Measurements from ENCODE around the gene SULT1A1. TPM values are rescaled to one million over a fixed set of nuclear protein-coding genes. Genes with fewer than 3 reads are reported as not detected.

The SULT1A1 gene
- total and polyA plus RNA-seq, 2 of the 4 experiments (the other 2 are of a cell fraction), result 1.2 to 1.6 TPM

GRCh38 chr16:28585674-28586073, 24.2 kb downstream of the SULT1A1 start:
- Histone ChIP-seq H3K9me3 (ENCODE audit: control insufficient read depth, insufficient read depth, low read length) (no peaks in the 10 kb centered on the region), H3K9me1 (ENCODE audit: insufficient read depth, low read length) (peaks cover 2% of the 10 kb centered on the region; the same call in 1 of the 2 replicates), H2AFZ (replicated peaks; ENCODE audit: low read length, poor library complexity) (no peak overlapping the region), H2AK9ac (replicated peaks; ENCODE audit: low read depth, low read length, poor library complexity) (peak overlapping the region; percentile 42), H3K4me3 (ENCODE audit: insufficient read depth, low read depth, low read length) (no peak overlapping the region), H3K27ac (ENCODE audit: insufficient read depth, low read length) (no peak overlapping the region), H3K56ac (ENCODE audit: extremely low read depth, insufficient read depth, low read length) (no peak overlapping the region), H3K9ac (ENCODE audit: low read depth, low read length) (no peak overlapping the region), H3K4ac (ENCODE audit: low read depth, low read length) (no peak overlapping the region), H3K14ac (replicated peaks; ENCODE audit: low read depth, low read length) (no peak overlapping the region), H3K36me3 (ENCODE audit: control insufficient read depth, insufficient read depth, low read length) (peaks cover 23% of the 10 kb centered on the region), H3K27me3 (ENCODE audit: control insufficient read depth, insufficient read depth, low read length) (no peaks in the 10 kb centered on the region), H2BK20ac (ENCODE audit: low read depth, low read length) (no peak overlapping the region), H2AK5ac (ENCODE audit: low read depth, low read length) (no peak overlapping the region), H3K4me1 (ENCODE audit: control insufficient read depth, insufficient read depth, low read length) (no peaks in the 10 kb centered on the region), H4K5ac (ENCODE audit: low read depth, low read length) (no peak overlapping the region), H4K8ac (ENCODE audit: low read depth in 2 of 2, low read length in 2 of 2) (no peak overlapping the region), H3K79me1 (ENCODE audit: low read depth in 1 of 2, low read length in 2 of 2) (no peaks in the 10 kb centered on the region), H2BK5ac (ENCODE audit: low read depth, low read length, poor library complexity, severe bottlenecking) (no peak overlapping the region), H3K18ac (ENCODE audit: low read depth, low read length) (no peak overlapping the region), H3K23ac (ENCODE audit: low read depth, low read length) (no peak overlapping the region), H4K20me1 (ENCODE audit: insufficient read depth, low read length) (no peaks in the 10 kb centered on the region), H2BK15ac (ENCODE audit: low read depth, low read length) (no peak overlapping the region), H2BK120ac (ENCODE audit: low read depth, low read length) (no peak overlapping the region), H4K91ac (ENCODE audit: insufficient read depth, low read depth, low read length) (no peak overlapping the region), H3K4me2 (ENCODE audit: low read depth, low read length) (no peak overlapping the region)
- intact Hi-C loops (cut with micrococcal nuclease) (no loop called here), dilution Hi-C loops (cut with HindIII; ENCODE audit: low sequenced_read_pairs, unreplicated experiment) (no loop called here), in situ Hi-C loops (cut with MboI; ENCODE audit: low sequenced_read_pairs) (no loop called here)
- no peak for DNase-seq
- ChIA-PET CTCF (no interaction called here), POLR2A (ENCODE audit: unreplicated experiment) (interaction anchor here (0.5 to 0.6 kb wide), 2 partner anchors 11 to 40 kb away, joined by 4 read pairs; partner anchors contain the start of gene SULT1A2)
- BruUV-seq (replicated peaks), result no TSS peak
- ATAC-seq (ENCODE audit: low read depth), result no peak
- 74% methylated on average over 6 of the region's 11 CpGs; no CpG with 5 or more reads in 1 of the 2 experiments for WGBS, 2 experiments (ENCODE audit: extremely low coverage in 2 of 2, insufficient read length in 1 of 2)
- TF ChIP-seq MAFK (IDR thresholded peaks at IDR 0.05; ENCODE audit: low read depth, low read length) (no peak), MXI1 (IDR thresholded peaks at IDR 0.05; ENCODE audit: borderline replicate concordance, low read depth, low read length) (no peak), RCOR1 (IDR thresholded peaks at IDR 0.05; ENCODE audit: insufficient replicate concordance, low read length) (no peak), BHLHE40 (IDR thresholded peaks at IDR 0.05; ENCODE audit: low read depth, low read length) (no peak), USF2 (IDR thresholded peaks at IDR 0.05; ENCODE audit: low read depth, low read length) (no peak), RFX5 (IDR thresholded peaks at IDR 0.05; ENCODE audit: low read depth, low read length) (no peak)

Data from IMR-90 (cell line).